ENCODE results near the gene SEC62.

Gene SEC62

GRCh38 chr3:169969174-169970095 is 2.8 kb downstream of the SEC62 start:
- H3K27ac ChIP-seq: no peak overlapping the region

GRCh38 chr3:169970847-169971246 is 4.2 kb downstream of the SEC62 start:
- H3K27ac ChIP-seq: no peak overlapping the region
- no peak for TF ChIP-seq ZFX (IDR thresholded peaks at IDR 0.05)
- TF ChIP-seq, protein P1, sequence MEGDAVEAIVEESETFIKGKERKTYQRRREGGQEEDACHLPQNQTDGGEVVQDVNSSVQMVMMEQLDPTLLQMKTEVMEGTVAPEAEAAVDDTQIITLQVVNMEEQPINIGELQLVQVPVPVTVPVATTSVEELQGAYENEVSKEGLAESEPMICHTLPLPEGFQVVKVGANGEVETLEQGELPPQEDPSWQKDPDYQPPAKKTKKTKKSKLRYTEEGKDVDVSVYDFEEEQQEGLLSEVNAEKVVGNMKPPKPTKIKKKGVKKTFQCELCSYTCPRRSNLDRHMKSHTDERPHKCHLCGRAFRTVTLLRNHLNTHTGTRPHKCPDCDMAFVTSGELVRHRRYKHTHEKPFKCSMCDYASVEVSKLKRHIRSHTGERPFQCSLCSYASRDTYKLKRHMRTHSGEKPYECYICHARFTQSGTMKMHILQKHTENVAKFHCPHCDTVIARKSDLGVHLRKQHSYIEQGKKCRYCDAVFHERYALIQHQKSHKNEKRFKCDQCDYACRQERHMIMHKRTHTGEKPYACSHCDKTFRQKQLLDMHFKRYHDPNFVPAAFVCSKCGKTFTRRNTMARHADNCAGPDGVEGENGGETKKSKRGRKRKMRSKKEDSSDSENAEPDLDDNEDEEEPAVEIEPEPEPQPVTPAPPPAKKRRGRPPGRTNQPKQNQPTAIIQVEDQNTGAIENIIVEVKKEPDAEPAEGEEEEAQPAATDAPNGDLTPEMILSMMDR (conservative IDR thresholded peaks at IDR 0.05): no peak

More at GRCh38 chr3:169969174-169970095, 2.8 kb downstream of the SEC62 start:
- TF ChIP-seq, protein P1 (conservative IDR thresholded peaks at IDR 0.05): no peak
- no peak for TF ChIP-seq ZFX (IDR thresholded peaks at IDR 0.05)

DNA sequence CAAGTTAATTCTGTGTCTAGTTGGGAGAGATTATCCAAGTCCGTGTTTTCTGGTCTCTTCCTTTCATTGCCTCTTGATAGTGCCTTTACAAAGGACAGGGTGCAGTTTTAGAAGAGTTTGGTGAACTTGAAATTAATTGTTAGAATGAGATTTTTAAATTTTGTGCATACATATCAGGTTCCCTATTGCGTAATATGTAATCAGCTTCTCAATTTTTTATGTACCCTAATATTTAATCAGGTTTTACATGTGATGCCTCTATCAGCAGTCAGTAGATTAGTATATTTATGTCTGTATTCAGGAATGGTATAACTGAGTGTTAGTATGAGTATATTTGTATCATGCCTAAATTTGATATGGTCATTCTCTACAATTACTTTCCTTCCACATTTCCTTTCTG is 4.9 kb downstream of the SEC62 start:
- TF ChIP-seq ZFX (IDR thresholded peaks at IDR 0.05): no peak
- TF ChIP-seq, protein P1 (conservative IDR thresholded peaks at IDR 0.05): no peak
- no peak overlapping the region for H3K27ac ChIP-seq

DNA sequence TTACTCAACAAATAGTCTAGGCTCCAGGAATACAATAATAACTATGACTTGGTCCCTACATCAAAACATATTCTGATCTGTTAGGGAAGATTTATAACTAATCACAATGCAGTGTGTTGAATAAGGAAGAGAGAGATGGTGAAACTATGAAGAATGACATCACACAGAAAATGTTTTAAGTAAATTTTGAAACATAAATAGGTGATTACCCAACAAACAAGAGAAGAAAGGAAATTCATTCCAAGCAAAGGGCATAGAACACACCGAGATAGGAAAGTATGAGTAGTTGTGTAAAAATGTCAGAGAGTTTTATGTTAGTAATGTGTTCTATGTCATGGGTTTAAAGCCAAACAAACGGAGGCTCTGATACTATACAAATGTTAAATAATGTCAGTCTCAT is 13.4 kb downstream of the SEC62 start:
- no peak overlapping the region for H3K27ac ChIP-seq
- TF ChIP-seq ZFX (IDR thresholded peaks at IDR 0.05): no peak

DNA sequence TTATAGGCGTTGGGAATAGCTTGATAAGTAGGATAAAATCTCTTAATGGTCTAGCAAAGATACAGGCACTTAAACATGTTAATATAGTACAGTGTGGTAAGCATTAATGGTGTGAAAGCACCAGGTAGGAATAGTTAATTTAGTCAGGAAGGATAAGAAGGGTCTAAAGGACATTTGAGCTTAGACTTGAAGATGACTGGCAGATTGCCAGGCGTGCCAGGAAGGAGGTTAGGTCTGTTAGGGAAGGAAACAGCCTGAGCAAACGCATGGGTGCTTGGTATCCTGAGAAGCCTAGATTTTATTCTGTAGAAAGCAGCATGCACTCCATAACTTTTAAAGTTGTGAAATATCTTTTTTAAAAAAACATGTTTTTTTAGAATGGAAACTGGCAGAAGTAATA is 17.7 kb downstream of the SEC62 start:
- no peak overlapping the region for H3K27ac ChIP-seq
- TF ChIP-seq, protein P1 (conservative IDR thresholded peaks at IDR 0.05): no peak

DNA sequence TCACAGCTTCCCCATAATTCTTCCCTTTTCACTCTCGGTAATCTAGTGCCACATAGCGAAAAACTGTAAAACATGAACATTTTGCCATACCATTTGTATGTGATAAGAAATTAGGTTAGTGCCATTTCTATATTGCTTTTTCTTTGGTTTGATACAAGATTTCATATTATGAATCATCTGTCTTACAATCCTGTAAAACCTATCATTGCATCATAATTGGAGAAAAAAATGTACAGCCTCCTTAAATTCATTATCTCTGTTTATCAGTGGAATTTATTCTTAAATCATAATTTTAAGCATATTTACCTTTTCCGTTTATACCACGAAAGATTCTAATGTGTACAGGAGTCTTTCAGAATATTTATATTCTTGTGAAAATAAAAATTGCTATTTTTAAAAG is 23.8 kb downstream of the SEC62 start:
- H3K27ac ChIP-seq: no peak overlapping the region
- no peak for TF ChIP-seq ZFX (IDR thresholded peaks at IDR 0.05)
- TF ChIP-seq, protein P1 (conservative IDR thresholded peaks at IDR 0.05): no peak

GRCh38 chr3:169992156-169992555 is 25.5 kb downstream of the SEC62 start:
- H3K27ac ChIP-seq: no peak overlapping the region
- no peak for TF ChIP-seq ZFX (IDR thresholded peaks at IDR 0.05)
- TF ChIP-seq, protein P1 (conservative IDR thresholded peaks at IDR 0.05): no peak

DNA sequence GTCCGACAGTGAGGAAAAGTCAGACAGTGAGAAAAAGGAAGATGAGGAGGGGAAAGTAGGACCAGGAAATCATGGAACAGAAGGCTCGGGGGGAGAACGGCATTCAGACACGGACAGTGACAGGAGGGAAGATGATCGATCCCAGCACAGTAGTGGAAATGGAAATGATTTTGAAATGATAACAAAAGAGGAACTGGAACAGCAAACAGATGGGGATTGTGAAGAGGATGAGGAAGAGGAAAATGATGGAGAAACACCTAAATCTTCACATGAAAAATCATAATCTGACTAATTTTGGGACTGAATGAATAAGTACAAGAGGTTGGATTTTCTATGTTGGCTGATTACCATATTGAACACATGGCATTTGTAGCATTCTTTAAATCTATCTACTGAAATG is 26.2 kb downstream of the SEC62 start:
- no peak for TF ChIP-seq ZFX (IDR thresholded peaks at IDR 0.05)
- TF ChIP-seq, protein P1 (conservative IDR thresholded peaks at IDR 0.05): no peak
- no peak overlapping the region for H3K27ac ChIP-seq
